Adrenal gland (tissue), 5 donors: ENCODE results near the gene TAAR9.

ENCODE experiments used
- CTCF ChIP-seq, 6 experiments: fragments of 450-650 bp in 4 of 6; fragments of 200-600 bp in 2 of 6; sonication (generic) in 1 of 6; IDR thresholded peaks; 1 replicate in 5 of 6; 2 replicates in 1 of 6; pipeline versions ENCODE4 v1.5.1 to v1.8.0; 2016 to 2021; ENCODE audit warnings: antibody characterized with exemption in 6 of 6, mild to moderate bottlenecking in 2 of 6, moderate library complexity in 1 of 6
- POLR2A ChIP-seq, 2 donors: fragments of 450-650 bp; IDR thresholded peaks; one replicate each; pipeline ENCODE4 v1.6.1; 2017; ENCODE audit warnings: antibody characterized with exemption in 2 of 2, mild to moderate bottlenecking in 2 of 2, moderate library complexity in 1 of 2
- donor health status: DM: no; HTN: no; CAD: no.

- no peak for TF ChIP-seq CTCF (IDR thresholded peaks at IDR 0.05)
- TF ChIP-seq POLR2A (IDR thresholded peaks at IDR 0.05), result no peak
Measured at GRCh38 chr6:132506869-132507808, 30.9 kb upstream of the TAAR9 start.
